ENCODE results near the gene ADORA3. TPM values are rescaled to one million over a fixed set of nuclear protein-coding genes. Genes with fewer than 3 reads are reported as not detected.

The ADORA3 gene
- total and polyA plus RNA-seq, 12 donors = 2.3 to 51.0 (median 18.7) TPM

DNA sequence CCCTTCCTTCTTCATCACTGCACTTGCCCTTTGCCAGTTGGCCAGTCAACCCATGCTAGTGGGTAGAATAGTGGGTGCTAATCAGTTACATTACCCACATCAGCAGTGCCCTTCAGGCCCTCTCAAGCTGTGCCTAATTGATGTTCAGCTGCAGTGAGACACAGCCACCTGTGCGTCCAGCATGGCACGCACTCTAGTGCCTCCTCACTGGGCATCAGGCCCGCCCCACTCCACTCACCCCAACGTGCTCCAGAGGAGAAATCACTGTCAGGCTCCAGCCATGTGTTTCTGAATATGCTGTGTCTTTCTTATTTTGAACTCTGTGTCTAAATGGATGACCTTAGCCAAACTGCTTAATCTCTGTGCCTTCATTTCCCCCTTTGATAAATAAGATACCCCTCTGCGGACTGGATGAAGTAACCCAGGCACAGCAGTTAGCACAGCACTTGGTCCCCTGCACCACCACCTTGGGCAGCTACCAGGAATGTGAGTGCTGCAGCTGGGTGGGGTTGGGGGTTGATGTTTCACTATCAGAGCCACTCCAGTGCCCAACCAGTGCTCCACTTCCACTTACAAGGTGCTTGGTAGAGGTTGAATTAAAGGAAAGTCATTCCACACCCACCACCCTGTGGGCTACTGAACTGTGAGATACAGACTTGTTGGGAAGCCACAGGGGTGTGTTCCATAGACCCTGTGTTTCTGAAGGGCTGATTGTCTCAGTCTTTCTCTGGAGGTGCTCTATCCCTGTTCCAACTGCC, 8.9 kb upstream of the ADORA3 start:
- H3K4me1 ChIP-seq (replicated peaks in 1 of 2) = peaks cover 32 to 50% of the 10 kb centered on the region in 2 donors
- intact Hi-C loops (cut with DNase I) = loop anchor here in 1 of 2 donors (10.0 kb wide), 1 partner anchor 142 kb away; no protein-coding TSS in a partner anchor
- TF ChIP-seq POLR2A (IDR thresholded peaks at IDR 0.05) = no peak
- TF ChIP-seq, protein P1, sequence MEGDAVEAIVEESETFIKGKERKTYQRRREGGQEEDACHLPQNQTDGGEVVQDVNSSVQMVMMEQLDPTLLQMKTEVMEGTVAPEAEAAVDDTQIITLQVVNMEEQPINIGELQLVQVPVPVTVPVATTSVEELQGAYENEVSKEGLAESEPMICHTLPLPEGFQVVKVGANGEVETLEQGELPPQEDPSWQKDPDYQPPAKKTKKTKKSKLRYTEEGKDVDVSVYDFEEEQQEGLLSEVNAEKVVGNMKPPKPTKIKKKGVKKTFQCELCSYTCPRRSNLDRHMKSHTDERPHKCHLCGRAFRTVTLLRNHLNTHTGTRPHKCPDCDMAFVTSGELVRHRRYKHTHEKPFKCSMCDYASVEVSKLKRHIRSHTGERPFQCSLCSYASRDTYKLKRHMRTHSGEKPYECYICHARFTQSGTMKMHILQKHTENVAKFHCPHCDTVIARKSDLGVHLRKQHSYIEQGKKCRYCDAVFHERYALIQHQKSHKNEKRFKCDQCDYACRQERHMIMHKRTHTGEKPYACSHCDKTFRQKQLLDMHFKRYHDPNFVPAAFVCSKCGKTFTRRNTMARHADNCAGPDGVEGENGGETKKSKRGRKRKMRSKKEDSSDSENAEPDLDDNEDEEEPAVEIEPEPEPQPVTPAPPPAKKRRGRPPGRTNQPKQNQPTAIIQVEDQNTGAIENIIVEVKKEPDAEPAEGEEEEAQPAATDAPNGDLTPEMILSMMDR (IDR thresholded peaks at IDR 0.05) = no peak

DNA sequence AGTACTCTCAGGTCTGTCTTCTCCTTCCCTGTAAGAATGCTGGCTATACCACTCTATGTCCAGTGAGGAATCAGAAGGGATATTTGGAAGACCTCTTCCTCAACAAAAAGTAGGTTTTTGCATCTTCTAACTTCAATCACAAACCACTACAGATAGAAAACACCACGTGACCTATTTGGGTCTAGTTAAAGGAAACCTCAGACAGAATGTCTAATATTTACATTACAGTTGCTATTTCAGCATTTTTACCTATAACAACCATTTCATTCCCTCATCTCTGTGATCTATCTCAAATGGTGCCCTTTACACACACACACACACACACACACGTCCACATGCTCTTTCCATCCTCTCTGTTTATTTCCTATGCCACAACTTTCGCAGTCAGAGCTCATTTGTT, 7.9 kb upstream of the ADORA3 start:
- Histone ChIP-seq H3K36me3 (replicated peaks in 1 of 2) (no peaks in the 10 kb centered on the region), H3K27me3 (no peaks in the 10 kb centered on the region), H3K4me1 (replicated peaks in 1 of 2) (peaks cover 36 to 56% of the 10 kb centered on the region in 2 donors), H3K27ac (no peak overlapping the region), H3K9me3 (replicated peaks in 1 of 3) (no peaks in the 10 kb centered on the region), H3K4me3 (no peak overlapping the region)
- DNase-seq = no peak
- TF ChIP-seq, protein P1 (IDR thresholded peaks at IDR 0.05) = no peak
- no peak for TF ChIP-seq POLR2A (IDR thresholded peaks at IDR 0.05)
- WGBS, 4 donors = 83 to 92% (median 85%) methylated on average over 3 of the region's 3 CpGs
- intact Hi-C loops (cut with DNase I) = loop anchor here in 1 of 2 donors (10.0 kb wide), 1 partner anchor 143 kb away; no protein-coding TSS in a partner anchor

More for the DNA sequence above, 8.9 kb upstream of the ADORA3 start:
- Histone ChIP-seq H3K27me3 (no peaks in the 10 kb centered on the region), H3K4me3 (no peak overlapping the region), H3K27ac (peak overlapping the region in 1 of 5 donors; percentile 19), H3K36me3 (replicated peaks in 1 of 2) (no peaks in the 10 kb centered on the region), H3K9me3 (replicated peaks in 1 of 3) (no peaks in the 10 kb centered on the region)
- WGBS, 4 donors = 89 to 94% (median 90%) methylated on average over 5 of the region's 5 CpGs
- no peak for DNase-seq

DNA sequence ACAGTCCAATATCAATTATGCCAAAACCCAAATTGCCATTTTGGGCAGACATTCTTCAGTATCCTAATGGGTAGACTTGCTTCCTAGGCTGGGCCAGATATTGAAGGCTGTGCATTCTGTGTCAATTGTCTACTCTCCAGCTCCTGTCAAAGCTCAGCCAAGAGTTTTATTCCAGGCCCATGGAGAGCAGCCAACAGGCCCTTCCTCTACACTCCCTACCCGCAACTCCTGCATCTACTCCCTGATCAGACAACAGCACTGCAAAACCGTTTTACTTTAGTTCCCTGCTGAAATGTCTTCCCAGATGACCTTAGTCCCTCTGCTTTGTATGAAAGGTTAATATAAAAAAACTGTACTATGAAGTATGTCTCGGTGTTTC, 6.6 kb upstream of the ADORA3 start:
- Histone ChIP-seq H3K27me3 (no peaks in the 10 kb centered on the region), H3K27ac (peak overlapping the region in 3 of 5 donors; percentile 42 to 97 (median 93)), H3K4me3 (no peak overlapping the region), H3K4me1 (replicated peaks in 1 of 2) (peaks cover 36 to 53% of the 10 kb centered on the region in 2 donors), H3K9me3 (replicated peaks in 1 of 3) (no peaks in the 10 kb centered on the region), H3K36me3 (replicated peaks in 1 of 2) (no peaks in the 10 kb centered on the region)
- WGBS, 4 donors = 33 to 57% (median 47%) methylated on average over 3 of the region's 3 CpGs
- intact Hi-C loops (cut with DNase I) = loop anchor here (5.0 to 10.0 kb wide), 3 partner anchors 145 to 245 kb away; partner anchors contain the start of gene DDX20 (in 1 of the 2)
- peak in 2 of 7 donors; percentile 47 to 49 for DNase-seq
- TF ChIP-seq, protein P1 (IDR thresholded peaks at IDR 0.05) = no peak
- no peak for TF ChIP-seq POLR2A (IDR thresholded peaks at IDR 0.05)

DNA sequence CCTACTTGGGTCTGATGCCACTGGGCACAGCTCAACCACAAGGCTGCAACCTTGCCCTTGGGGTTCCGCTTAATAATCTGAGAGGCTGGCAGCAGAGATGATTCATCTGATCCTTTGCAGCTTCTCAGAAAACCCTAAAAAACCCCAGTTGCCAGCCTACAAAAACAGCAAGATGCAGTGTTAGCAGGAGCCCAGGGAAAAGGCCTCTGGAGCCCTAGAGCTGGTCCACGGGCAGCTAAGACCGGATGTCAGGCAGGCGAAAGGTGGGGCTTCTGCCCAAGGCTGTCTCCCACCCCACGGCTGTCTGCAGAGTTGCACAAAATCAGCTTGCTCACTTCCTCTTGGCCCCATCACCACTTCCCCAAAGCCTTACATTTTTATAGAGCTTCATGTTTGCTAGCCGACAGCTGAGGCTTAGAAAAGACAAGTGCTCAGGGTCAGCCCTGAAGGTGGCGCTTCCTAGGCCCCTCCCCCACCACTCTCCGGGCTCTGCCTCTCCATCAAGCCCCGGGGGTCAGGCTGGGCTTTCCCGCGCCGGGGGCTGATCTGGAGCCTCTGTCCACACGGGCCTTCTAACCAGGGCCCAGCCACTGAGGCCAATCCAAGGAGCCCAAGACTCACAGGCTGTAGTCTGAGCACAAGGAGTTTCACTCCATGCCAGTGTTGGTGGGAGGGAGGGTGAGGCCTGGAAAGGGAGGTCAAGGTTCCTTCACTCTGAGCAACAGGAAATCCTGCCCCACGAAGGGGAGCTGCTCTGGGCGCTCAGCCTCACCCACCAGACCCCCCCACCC, 4.2 kb upstream of the ADORA3 start:
- peak; percentile 74 to 87 (median 82) for DNase-seq
- Histone ChIP-seq H3K4me1 (replicated peaks in 1 of 2) (peaks cover 29 to 42% of the 10 kb centered on the region in 2 donors), H3K4me3 (peak overlapping the region in 1 of 4 donors; percentile 42), H3K36me3 (replicated peaks in 1 of 2) (no peaks in the 10 kb centered on the region), H3K27me3 (no peaks in the 10 kb centered on the region), H3K27ac (peak overlapping the region; percentile 71 to 99 (median 96)), H3K9me3 (replicated peaks in 1 of 3) (no peaks in the 10 kb centered on the region)
- TF ChIP-seq, protein P1 (IDR thresholded peaks at IDR 0.05) = no peak
- peak in 1 of 2 donors; percentile 18 for TF ChIP-seq POLR2A (IDR thresholded peaks at IDR 0.05)
- intact Hi-C loops (cut with DNase I) = loop anchor here (5.0 to 10.0 kb wide), 2 partner anchors 150 to 247 kb away; partner anchors contain the start of gene DDX20 (in 1 of the 2)
- 0 to 4% (median 3%) methylated on average over 9 to 15 of the region's 15 CpGs for WGBS, 4 donors
